GM21825 (cell line): ENCODE data around the gene PHRF1.
A peak's percentile ranks its signal among the peaks of the same experiment; 100 is the strongest.

Source experiments
- ATAC-seq: cut with Tn5 transposase; IDR thresholded peaks from one replicate; pipeline ENCODE4 v1.9.1; 2021; ENCODE audit warnings: mild to moderate bottlenecking, moderate library complexity; ENCODE audit not compliant: unreplicated experiment

PHRF1 gene

GRCh38 chr11:613369-613968 is 37.2 kb downstream of the PHRF1 start:
- ATAC-seq = no peak

- ATAC-seq = no peak
Measured at GRCh38 chr11:614021-614622, 37.9 kb downstream of the PHRF1 start.

GRCh38 chr11:614623-615503 is 38.6 kb downstream of the PHRF1 start:
- ATAC-seq = no peak

GRCh38 chr11:615504-616319 is 39.4 kb downstream of the PHRF1 start, which contains the start of gene IRF7:
TSS of gene IRF7 (minus strand) at chr11:615950. CDS start at chr11:615364, 586 bp downstream.
- ATAC-seq = peak; percentile 75

- ATAC-seq = no peak
Measured at GRCh38 chr11:616320-617198, 40.3 kb downstream of the PHRF1 start.

GRCh38 chr11:617199-617911 is 41.1 kb downstream of the PHRF1 start:
- ATAC-seq = no peak

GRCh38 chr11:617912-618682 is 41.8 kb downstream of the PHRF1 start:
- no peak for ATAC-seq

- no peak for ATAC-seq
Measured at GRCh38 chr11:618856-619627, 42.8 kb downstream of the PHRF1 start.

- no peak for ATAC-seq
Measured at GRCh38 chr11:619628-620050, 43.4 kb downstream of the PHRF1 start.

- ATAC-seq = no peak
Measured at GRCh38 chr11:620201-620600, 43.9 kb downstream of the PHRF1 start.

- no peak for ATAC-seq
Measured at GRCh38 chr11:620935-621814, 44.9 kb downstream of the PHRF1 start.

- no peak for ATAC-seq
Measured at GRCh38 chr11:621838-622237, 45.6 kb downstream of the PHRF1 start.

- no peak for ATAC-seq
Measured at GRCh38 chr11:623349-623869, 47.1 kb downstream of the PHRF1 start.

GRCh38 chr11:623999-624704 is 47.9 kb downstream of the PHRF1 start:
- ATAC-seq = no peak

- no peak for ATAC-seq
Measured at GRCh38 chr11:624705-625635, 48.7 kb downstream of the PHRF1 start, which contains the start of gene CDHR5. TSS of gene CDHR5 (minus strand) at chr11:624955. CDS start at chr11:624902, 53 bp downstream.
